GM12878 (cell line): Measurements from ENCODE around the gene CTBP1. TPM values are rescaled to one million over a fixed set of nuclear protein-coding genes. Genes with fewer than 3 reads are reported as not detected.

Experiments
- ATAC-seq: fragments of 200-7000 bp; cut with Tn5 transposase; 3 replicates; pipeline ENCODE4 v1.9.1; 2020; ENCODE audit warnings: mild to moderate bottlenecking, moderate library complexity
- BruUV-seq: library from RNA; stranded (reverse); fragments of 400-500 nt; replicated peaks from 2 replicates; lab custom pipeline; 2021; lab: Mats Ljungman, UMichigan
- CTCF ChIA-PET: fragments of 300-600 bp; sonication (Branson Sonifier 250); formaldehyde crosslinking; extraction: SDS; loops from one replicate; lab custom pipeline; 2021; ENCODE audit warnings: inconsistent platforms; lab: Yijun Ruan, JAX
- POLR2A ChIA-PET: fragments of 350-600 bp; formaldehyde crosslinking; extraction: SDS; loops from one replicate; lab custom pipeline; 2021; ENCODE audit warnings: inconsistent platforms; lab: Charles Lee
- RAD21 ChIA-PET: fragments of 300-600 bp; sonication (Branson Sonifier 250); formaldehyde crosslinking; loops from one replicate; lab custom pipeline; 2023; ENCODE audit warnings: antibody characterized with exemption; ENCODE audit not compliant: unreplicated experiment; lab: Charles Lee
- SMC1A ChIA-PET: fragments of 300-600 bp; sonication (Branson Sonifier 250); formaldehyde crosslinking; loops from one replicate; lab custom pipeline; 2023; ENCODE audit not compliant: unreplicated experiment, uncharacterized antibody; lab: Charles Lee
- DNase-seq: peaks from one replicate; pipeline ENCODE4 v3.0.0-alpha.2; 2011; ENCODE audit warnings: low read depth, low spot score
- FAIRE-seq: peaks from 3 replicates; lab custom pipeline; 2011; peaks lifted over from hg19 to GRCh38; lab: Jason Lieb, UNC
- H2AFZ ChIP-seq: 2 replicates; pipeline ENCODE4 v1.6.0; 2011; ENCODE audit warnings: low read depth, low read length, control low read depth; ENCODE audit not compliant: control insufficient read depth
- H3K27ac ChIP-seq: 2 replicates; pipeline ENCODE4 v1.5.1; 2011; ENCODE audit warnings: control low read depth; ENCODE audit not compliant: control insufficient read depth, insufficient read depth
- H3K27me3 ChIP-seq, 2 experiments: replicated peaks in 1 of 2; 2 replicates each; pipeline versions ENCODE4 v1.6.0 to v1.6.1; 2011; ENCODE audit warnings: low read length in 1 of 2; ENCODE audit not compliant: control insufficient read depth in 2 of 2, insufficient read depth in 2 of 2
- H3K36me3 ChIP-seq, 2 experiments: 2 replicates each; pipeline ENCODE4 v1.5.1; 2011; ENCODE audit warnings: low read length in 1 of 2; ENCODE audit not compliant: control insufficient read depth in 2 of 2, insufficient read depth in 2 of 2
- H3K4me1 ChIP-seq: 2 replicates; pipeline ENCODE4 v1.6.1; 2011; ENCODE audit warnings: mild to moderate bottlenecking, low read length, moderate library complexity, mixed read lengths; ENCODE audit not compliant: control insufficient read depth, insufficient read depth
- H3K4me2 ChIP-seq: 2 replicates; pipeline ENCODE4 v1.6.0; 2011; ENCODE audit warnings: control low read depth; ENCODE audit not compliant: control insufficient read depth, insufficient read depth
- H3K4me3 ChIP-seq: fragments of 200-600 bp; sonication (generic); 2 replicates; pipeline ENCODE4 v1.5.1; 2016
- H3K79me2 ChIP-seq: 2 replicates; pipeline ENCODE4 v1.6.0; 2011; ENCODE audit warnings: low read length; ENCODE audit not compliant: control insufficient read depth, insufficient read depth
- H3K9ac ChIP-seq: 2 replicates; pipeline ENCODE4 v1.8.0; 2011; ENCODE audit warnings: low read length, control low read depth, mixed read lengths; ENCODE audit not compliant: control insufficient read depth, insufficient read depth
- H3K9me3 ChIP-seq: replicated peaks from 3 replicates; pipeline ENCODE4 v1.5.1; 2011; ENCODE audit warnings: mild to moderate bottlenecking, low read length; ENCODE audit not compliant: control insufficient read depth, insufficient read depth
- H4K20me1 ChIP-seq: 2 replicates; pipeline ENCODE4 v1.6.0; 2011; ENCODE audit not compliant: control insufficient read depth, insufficient read depth
- CHD2 ChIP-seq: IDR thresholded peaks from 2 replicates; pipeline ENCODE4 v1.6.1; 2011; ENCODE audit warnings: low read depth, low read length, improper control_type of control experiment, borderline replicate concordance
- ETV6 ChIP-seq, 2 experiments: fragments of 450-650 bp in 1 of 2; IDR thresholded peaks in 1 of 2; conservative IDR thresholded peaks in 1 of 2; 2 replicates each; pipeline ENCODE4 v1.6.1; 2014; ENCODE audit warnings: antibody characterized with exemption in 1 of 2, borderline replicate concordance in 1 of 2, low read depth in 1 of 2, mild to moderate bottlenecking in 1 of 2, moderate library complexity in 1 of 2
- FOS ChIP-seq: IDR thresholded peaks from 3 replicates; pipeline ENCODE4 v1.6.1; 2011; ENCODE audit warnings: borderline replicate concordance; ENCODE audit not compliant: insufficient read length; ENCODE audit errors: extremely low read depth
- GABPA ChIP-seq: IDR thresholded peaks from 2 replicates; pipeline ENCODE4 v1.6.1; 2014; ENCODE audit warnings: antibody characterized with exemption, low read depth, mild to moderate bottlenecking, inconsistent platforms
- GATAD2B ChIP-seq: fragments of 450-650 bp; conservative IDR thresholded peaks from 2 replicates; pipeline ENCODE4 v1.6.1; 2017; ENCODE audit warnings: low read depth, mild to moderate bottlenecking, moderate library complexity
- IRF4 ChIP-seq: IDR thresholded peaks from 2 replicates; pipeline ENCODE4 v1.6.1; 2011; ENCODE audit warnings: low read depth, low read length
- MEF2A ChIP-seq: IDR thresholded peaks from 2 replicates; pipeline ENCODE4 v1.6.1; 2011; ENCODE audit warnings: low read depth, mild to moderate bottlenecking, low read length, moderate library complexity; ENCODE audit not compliant: insufficient read depth
- MTA3 ChIP-seq: IDR thresholded peaks from 2 replicates; pipeline ENCODE4 v1.6.1; 2012; ENCODE audit warnings: low read length, inconsistent platforms, borderline replicate concordance
- MYB ChIP-seq: fragments of 150-350 bp; IDR thresholded peaks from 2 replicates; pipeline ENCODE4 v1.6.1; 2014; ENCODE audit warnings: mild to moderate bottlenecking, low read depth, low read length, borderline replicate concordance
- NBN ChIP-seq: fragments of 450-650 bp; IDR thresholded peaks from 2 replicates; pipeline ENCODE4 v1.6.1; 2016
- NRF1 ChIP-seq: conservative IDR thresholded peaks from 2 replicates; pipeline ENCODE4 v1.6.1; 2011; ENCODE audit warnings: mild to moderate bottlenecking, low read depth, low read length, improper control_type of control experiment
- SREBF2 ChIP-seq: IDR thresholded peaks from 2 replicates; pipeline ENCODE4 v1.6.1; 2012; ENCODE audit warnings: mild to moderate bottlenecking, low read length
- SRF ChIP-seq, 2 experiments: IDR thresholded peaks; 2 replicates each; pipeline ENCODE4 v1.6.1; 2011; ENCODE audit warnings: low read depth in 2 of 2, low read length in 2 of 2, mild to moderate bottlenecking in 1 of 2, moderate library complexity in 1 of 2
- WRNIP1 ChIP-seq: IDR thresholded peaks from 2 replicates; pipeline ENCODE4 v1.6.1; 2011; ENCODE audit warnings: low read depth, low read length, improper control_type of control experiment, borderline replicate concordance
- ZNF217 ChIP-seq: fragments of 450-650 bp; IDR thresholded peaks from 2 replicates; pipeline ENCODE4 v1.6.1; 2017; ENCODE audit warnings: antibody characterized with exemption, mild to moderate bottlenecking
- ZNF622 ChIP-seq: fragments of 450-650 bp; IDR thresholded peaks from 2 replicates; pipeline ENCODE4 v1.6.1; 2017; ENCODE audit warnings: mild to moderate bottlenecking, inconsistent platforms
- whole genome bisulfite sequencing: methylation state at CpG from one replicate; pipeline ENCODE4 v1.1.6; 2016; ENCODE audit warnings: low lambda C conversion rate; ENCODE audit not compliant: insufficient replicate concordance, insufficient coverage; ENCODE audit errors: missing lambda C conversion rate; 5-methylcytosine and 5-hydroxymethylcytosine counted together
- in situ Hi-C: fragments of 300-500 bp; cut with MboI; formaldehyde crosslinking; loops from 9 replicates; pipeline ENCODE4 v1.14.3; 2018; ENCODE audit warnings: mixed read lengths
- intact Hi-C: fragments of 100-400 bp; cut with micrococcal nuclease; formaldehyde crosslinking; loops from one replicate; pipeline ENCODE4 v1.14.2; 2022; ENCODE audit not compliant: unreplicated experiment
- polyA plus RNA-seq, 11 experiments: library from polyadenylated mRNA; depleted of rRNA in 4 of 11; unstranded in 6 of 11; stranded (reverse) in 5 of 11; fragments of >200 nt; fragmentation: Nextera tagmentation in 4 of 11; fragmentation: Illumina TruSeq in 1 of 11; extraction: Ambion mirVana in 4 of 11; extraction: Trizol in 1 of 11; gene quantifications; 1 replicate in 1 of 11; 2 replicates in 10 of 11; pipeline versions ENCODE4 v1.2.1 to v1.2.3, GENCODE V29; 2011 to 2016; ENCODE audit warnings: inconsistent platforms in 2 of 11, missing spikeins in 2 of 11, low read depth in 1 of 11
- total RNA-seq, 4 experiments: library from RNA; depleted of rRNA in 3 of 4; stranded (reverse); fragments of >200 nt in 3 of 4; fragmentation: Illumina TruSeq in 1 of 4; extraction: Trizol in 1 of 4; gene quantifications; 2 replicates each; pipeline versions ENCODE4 v1.2.1 to v1.2.3, GENCODE V29; 2013 to 2021
- TF ChIP-seq, protein P1 (sequence below): IDR thresholded peaks from 2 replicates; pipeline ENCODE4 v1.6.1; 2011; ENCODE audit warnings: low read depth, low read length, improper control_type of control experiment, borderline replicate concordance
- TF ChIP-seq, protein P2 (sequence below): IDR thresholded peaks from 2 replicates; pipeline ENCODE4 v1.6.1; 2012; ENCODE audit warnings: low read depth, low read length, improper control_type of control experiment

The CTBP1 gene
- total and polyA plus RNA-seq, 10 of the 15 experiments (the other 5 are each of a cell fraction or from before 2014, with no cell fraction given) = 7.4 to 182 (median 63.1) TPM

DNA sequence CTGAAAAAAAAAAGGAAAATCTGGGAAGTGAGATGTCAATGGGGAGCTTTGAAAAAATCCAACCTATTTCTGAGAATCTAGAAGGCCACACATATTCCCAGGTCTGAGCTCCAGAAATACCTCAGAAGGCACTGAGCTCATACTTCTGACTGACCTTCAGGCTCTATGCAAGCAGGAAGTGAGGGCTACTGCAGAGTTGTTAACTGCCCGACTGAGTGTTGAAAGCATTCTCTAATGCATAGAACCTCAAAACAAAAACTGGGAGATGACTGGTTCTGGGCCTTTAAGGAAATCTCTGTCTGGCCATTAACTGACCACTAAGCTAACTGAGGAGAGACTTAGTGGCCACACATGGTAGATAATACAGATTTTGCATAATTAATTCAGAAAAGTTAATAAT is 69.0 kb downstream of the CTBP1 start:
- Histone ChIP-seq H3K4me1 (peaks cover 16% of the 10 kb centered on the region), H2AFZ (no peak overlapping the region), H3K9ac (no peak overlapping the region), H4K20me1 (no peaks in the 10 kb centered on the region), H3K4me2 (no peak overlapping the region), H3K9me3 (peaks cover 17% of the 10 kb centered on the region), H3K27me3 (no peaks in the 10 kb centered on the region), H3K4me3 (no peak overlapping the region), H3K36me3 (no peaks in the 10 kb centered on the region), H3K79me2 (no peaks in the 10 kb centered on the region), H3K27ac (no peak overlapping the region)
- no peak for DNase-seq
- ChIA-PET POLR2A (no interaction called here), RAD21 (no interaction called here), SMC1A (interaction anchor here (0.5 to 1.5 kb wide), 4 partner anchors 13 to 597 kb away, joined by 3 to 6 read pairs (median 4); no protein-coding TSS in a partner anchor), CTCF (interaction anchor here (2.1 kb wide), 1 partner anchor 12 kb away, joined by 5 read pairs; no protein-coding TSS in a partner anchor)
- no peak for ATAC-seq
- no TSS peak for BruUV-seq
- no peak for TF ChIP-seq ZNF217
- no peak for TF ChIP-seq SREBF2
- no peak for TF ChIP-seq GABPA
- TF ChIP-seq, protein P1, sequence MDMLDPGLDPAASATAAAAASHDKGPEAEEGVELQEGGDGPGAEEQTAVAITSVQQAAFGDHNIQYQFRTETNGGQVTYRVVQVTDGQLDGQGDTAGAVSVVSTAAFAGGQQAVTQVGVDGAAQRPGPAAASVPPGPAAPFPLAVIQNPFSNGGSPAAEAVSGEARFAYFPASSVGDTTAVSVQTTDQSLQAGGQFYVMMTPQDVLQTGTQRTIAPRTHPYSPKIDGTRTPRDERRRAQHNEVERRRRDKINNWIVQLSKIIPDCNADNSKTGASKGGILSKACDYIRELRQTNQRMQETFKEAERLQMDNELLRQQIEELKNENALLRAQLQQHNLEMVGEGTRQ = no peak
- WGBS = 100% methylated on average over 1 of the region's 1 CpG
- intact Hi-C loops (loop anchor here (5.0 kb wide), 2 partner anchors 37 to 67 kb away; partner anchors contain the start of gene CTBP1), in situ Hi-C loops (no loop called here)
- no peak for FAIRE-seq

DNA sequence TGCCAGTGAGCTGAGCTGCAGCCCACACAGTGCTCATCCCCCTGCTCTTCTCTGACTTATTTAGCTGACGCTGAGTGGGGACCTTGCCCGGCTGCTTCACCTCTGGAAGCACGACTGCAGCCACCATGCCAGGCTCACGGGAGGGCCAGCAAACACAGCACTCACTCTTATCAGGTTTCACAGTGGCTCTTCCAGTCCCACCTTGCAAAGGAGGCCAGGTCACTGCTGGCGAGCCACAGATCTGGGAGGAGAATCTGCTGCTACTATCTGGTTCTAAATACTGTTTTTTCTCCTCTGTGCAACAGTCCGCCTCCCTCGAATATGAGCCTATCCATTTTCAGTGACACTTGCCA is 69.9 kb downstream of the CTBP1 start:
- no peak overlapping the region for H3K4me2 ChIP-seq
- peaks cover 13% of the 10 kb centered on the region for H3K4me1 ChIP-seq
- no peak overlapping the region for H3K4me3 ChIP-seq
- ChIA-PET RAD21 (no interaction called here), SMC1A (interaction anchor here (1.5 kb wide), 1 partner anchor 12 kb away, joined by 6 read pairs; no protein-coding TSS in a partner anchor), POLR2A (no interaction called here), CTCF (interaction anchor here (2.1 kb wide), 1 partner anchor 11 kb away, joined by 5 read pairs; no protein-coding TSS in a partner anchor)
- no peaks in the 10 kb centered on the region for H3K79me2 ChIP-seq
- intact Hi-C loops (no loop called here), in situ Hi-C loops (no loop called here)
- FAIRE-seq = no peak
- H3K9me3 ChIP-seq = peaks cover 17% of the 10 kb centered on the region
- no TSS peak for BruUV-seq
- WGBS = 66% methylated on average over 7 of the region's 7 CpGs
- H2AFZ ChIP-seq = no peak overlapping the region
- no peaks in the 10 kb centered on the region for H3K27me3 ChIP-seq
- H3K36me3 ChIP-seq = no peaks in the 10 kb centered on the region
- no peak for DNase-seq
- no peak overlapping the region for H3K27ac ChIP-seq
- no peak overlapping the region for H3K9ac ChIP-seq
- no peaks in the 10 kb centered on the region for H4K20me1 ChIP-seq
- ATAC-seq = no peak
- TF ChIP-seq NBN = no peak
- no peak for TF ChIP-seq CHD2
- TF ChIP-seq MEF2A = no peak
- TF ChIP-seq, protein P2, sequence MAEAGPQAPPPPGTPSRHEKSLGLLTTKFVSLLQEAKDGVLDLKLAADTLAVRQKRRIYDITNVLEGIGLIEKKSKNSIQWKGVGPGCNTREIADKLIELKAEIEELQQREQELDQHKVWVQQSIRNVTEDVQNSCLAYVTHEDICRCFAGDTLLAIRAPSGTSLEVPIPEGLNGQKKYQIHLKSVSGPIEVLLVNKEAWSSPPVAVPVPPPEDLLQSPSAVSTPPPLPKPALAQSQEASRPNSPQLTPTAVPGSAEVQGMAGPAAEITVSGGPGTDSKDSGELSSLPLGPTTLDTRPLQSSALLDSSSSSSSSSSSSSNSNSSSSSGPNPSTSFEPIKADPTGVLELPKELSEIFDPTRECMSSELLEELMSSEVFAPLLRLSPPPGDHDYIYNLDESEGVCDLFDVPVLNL = no peak
- TF ChIP-seq WRNIP1 = no peak
- no peak for TF ChIP-seq ETV6 (conservative IDR thresholded peaks at IDR 0.05 in 1 of 2, IDR thresholded peaks at IDR 0.05 in 1 of 2; ENCODE audit: borderline replicate concordance in 1 of 2, low read depth in 1 of 2)
- no peak for TF ChIP-seq MTA3
- no peak for TF ChIP-seq IRF4
- no peak for TF ChIP-seq ZNF622
- TF ChIP-seq SRF (IDR thresholded peaks at IDR 0.05; ENCODE audit: low read depth in 2 of 2, low read length in 2 of 2) = no peak
- TF ChIP-seq NRF1 = no peak
- no peak for TF ChIP-seq GATAD2B
- TF ChIP-seq MYB = no peak
- no peak for TF ChIP-seq FOS
- TF ChIP-seq ZNF217 = no peak
